Measurements from ENCODE around the gene APLP2. TPM values are rescaled to one million over a fixed set of nuclear protein-coding genes. Genes with fewer than 3 reads are reported as not detected.

APLP2 gene
- total and polyA plus RNA-seq, 3 experiments from 2014 or later, result 58.5 to 60.1 (median 58.8) TPM

DNA sequence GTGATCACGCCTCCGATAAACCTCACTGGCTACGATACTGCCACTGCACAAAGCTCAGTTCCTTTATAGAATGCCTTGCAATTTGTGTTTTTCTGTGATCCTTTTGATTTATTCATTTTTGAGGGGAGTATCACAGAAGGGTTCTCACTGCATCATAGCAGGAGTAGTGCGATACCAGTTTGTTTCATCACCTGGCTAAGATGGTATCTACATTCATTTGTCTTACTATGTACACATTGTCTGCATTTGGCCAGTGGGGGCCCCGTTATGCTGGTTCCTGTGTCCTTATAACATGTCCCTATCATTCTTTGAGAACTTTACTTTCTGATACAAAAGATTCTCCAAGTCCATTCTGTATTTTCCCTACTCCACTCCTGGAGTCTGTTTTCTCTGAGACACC, 44.6 kb downstream of the APLP2 start:
- Mint-ChIP-seq H3K27ac (no peak overlapping the region), H3K9me3 (no peaks in the 10 kb centered on the region), H3K4me1 (peaks cover 13 to 14% (median 14%) of the 10 kb centered on the region in 3 donors), H3K27me3 (no peaks in the 10 kb centered on the region), H3K36me3 (peaks cover 12 to 50% (median 29%) of the 10 kb centered on the region in 3 donors), H3K4me3 (no peak overlapping the region)
- CTCF ChIA-PET, result interaction anchor here (1.3 kb wide), 1 partner anchor 18 kb away, joined by 5 read pairs; no protein-coding TSS in a partner anchor
- no peak overlapping the region for H3K4me3 ChIP-seq (ENCODE audit: low read length)
- H3K27me3 ChIP-seq (ENCODE audit: insufficient read depth, low read length, poor library complexity, severe bottlenecking), result no peaks in the 10 kb centered on the region
- H3K36me3 ChIP-seq (ENCODE audit: insufficient read depth, low read length), result no peaks in the 10 kb centered on the region
- POLR2A ChIA-PET, result no interaction called here
- peaks cover 19% of the 10 kb centered on the region for H3K4me1 ChIP-seq (ENCODE audit: insufficient read depth, low read length)
- DNase-seq, result no peak
- H3K27ac ChIP-seq (ENCODE audit: low read depth, low read length), result no peak overlapping the region
- H3K9me3 ChIP-seq (ENCODE audit: low read length), result no peaks in the 10 kb centered on the region

DNA sequence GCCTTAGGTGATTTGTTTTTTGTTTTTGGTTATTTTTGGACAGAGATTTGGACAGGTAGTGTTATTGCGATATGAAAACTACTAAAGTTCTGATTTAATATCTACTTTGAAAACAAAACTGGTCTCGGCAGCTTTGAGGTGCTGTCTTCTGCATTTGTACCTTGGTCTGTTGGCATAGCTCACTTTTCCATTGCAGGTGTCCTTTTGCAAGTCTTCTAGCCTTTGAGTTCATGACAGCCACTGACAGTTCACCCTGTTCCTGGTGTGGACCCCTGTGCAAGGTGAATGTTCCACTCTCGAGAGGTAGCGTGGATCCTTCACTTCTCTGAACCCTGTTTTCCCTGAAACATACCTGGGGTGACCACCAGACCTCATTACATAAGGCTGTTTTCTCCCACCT, 45.0 kb downstream of the APLP2 start:
- H3K27ac ChIP-seq (ENCODE audit: low read depth, low read length), result no peak overlapping the region
- CTCF ChIA-PET, result interaction anchor here (1.2 to 1.3 kb wide), 2 partner anchors 16 to 18 kb away, joined by 3 to 5 read pairs; no protein-coding TSS in a partner anchor
- peaks cover 22% of the 10 kb centered on the region for H3K4me1 ChIP-seq (ENCODE audit: insufficient read depth, low read length)

GRCh38 chr11:130115218-130115617, 45.5 kb downstream of the APLP2 start:
- H3K4me3 ChIP-seq (ENCODE audit: low read length), result no peak overlapping the region
- CTCF ChIA-PET, result interaction anchor here (1.2 to 1.3 kb wide), 2 partner anchors 16 to 17 kb away, joined by 3 to 5 read pairs; no protein-coding TSS in a partner anchor
- H3K36me3 Mint-ChIP-seq, result peaks cover 11 to 40% (median 23%) of the 10 kb centered on the region in 3 donors
- no peak overlapping the region for H3K27ac Mint-ChIP-seq
- H3K27ac ChIP-seq (ENCODE audit: low read depth, low read length), result no peak overlapping the region
- H3K4me3 Mint-ChIP-seq, result no peak overlapping the region
- no peaks in the 10 kb centered on the region for H3K27me3 ChIP-seq (ENCODE audit: insufficient read depth, low read length, poor library complexity, severe bottlenecking)
- H3K9me3 ChIP-seq (ENCODE audit: low read length), result no peaks in the 10 kb centered on the region
- no peak for DNase-seq
- H3K4me1 ChIP-seq (ENCODE audit: insufficient read depth, low read length), result peaks cover 22% of the 10 kb centered on the region
- no peaks in the 10 kb centered on the region for H3K27me3 Mint-ChIP-seq
- H3K4me1 Mint-ChIP-seq, result peaks cover 19 to 22% (median 21%) of the 10 kb centered on the region in 3 donors
- POLR2A ChIA-PET, result no interaction called here
- no peaks in the 10 kb centered on the region for H3K36me3 ChIP-seq (ENCODE audit: insufficient read depth, low read length)
- H3K9me3 Mint-ChIP-seq, result no peaks in the 10 kb centered on the region

More for the DNA sequence above, 45.0 kb downstream of the APLP2 start:
- H3K4me3 ChIP-seq (ENCODE audit: low read length), result no peak overlapping the region
- POLR2A ChIA-PET, result no interaction called here
- H3K36me3 ChIP-seq (ENCODE audit: insufficient read depth, low read length), result no peaks in the 10 kb centered on the region
- H3K9me3 ChIP-seq (ENCODE audit: low read length), result no peaks in the 10 kb centered on the region
- peaks cover 12 to 45% (median 26%) of the 10 kb centered on the region in 3 donors for H3K36me3 Mint-ChIP-seq
- no peak overlapping the region for H3K27ac Mint-ChIP-seq
- no peak overlapping the region for H3K4me3 Mint-ChIP-seq
- H3K27me3 Mint-ChIP-seq, result no peaks in the 10 kb centered on the region
- DNase-seq, result no peak
- H3K4me1 Mint-ChIP-seq, result peaks cover 17 to 18% (median 18%) of the 10 kb centered on the region in 3 donors
- H3K9me3 Mint-ChIP-seq, result no peaks in the 10 kb centered on the region
- H3K27me3 ChIP-seq (ENCODE audit: insufficient read depth, low read length, poor library complexity, severe bottlenecking), result no peaks in the 10 kb centered on the region

DNA sequence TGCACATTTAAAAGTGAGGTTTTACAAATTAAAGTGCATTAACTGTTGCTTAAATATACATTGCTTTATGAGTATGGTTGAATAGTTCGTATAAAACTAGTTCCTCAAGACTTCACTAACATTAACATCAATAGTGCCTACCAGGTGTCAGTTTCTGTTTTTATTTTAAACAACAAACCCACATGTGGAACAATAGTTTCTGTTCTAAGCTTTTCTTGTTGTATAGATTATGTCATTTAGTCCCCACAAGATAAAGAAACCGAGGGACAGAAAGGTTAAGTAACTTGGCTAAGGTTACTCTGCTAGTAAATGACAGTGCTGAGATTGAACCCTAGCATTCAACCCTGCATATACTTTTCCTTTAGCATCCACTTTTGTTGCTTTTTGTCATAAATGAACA, 48.5 kb downstream of the APLP2 start:
- Mint-ChIP-seq H3K36me3 (peaks cover 5 to 35% (median 20%) of the 10 kb centered on the region in 3 donors), H3K9me3 (no peaks in the 10 kb centered on the region), H3K4me3 (peak overlapping the region in 2 of 7 donors; percentile 13 to 70), H3K4me1 (peaks cover 37 to 43% (median 41%) of the 10 kb centered on the region in 3 donors), H3K27ac (no peak overlapping the region), H3K27me3 (no peaks in the 10 kb centered on the region)
- Histone ChIP-seq H3K36me3 (ENCODE audit: insufficient read depth, low read length) (no peaks in the 10 kb centered on the region), H3K27me3 (ENCODE audit: insufficient read depth, low read length, poor library complexity, severe bottlenecking) (no peaks in the 10 kb centered on the region), H3K4me3 (ENCODE audit: low read length) (no peak overlapping the region), H3K4me1 (ENCODE audit: insufficient read depth, low read length) (peaks cover 27% of the 10 kb centered on the region), H3K27ac (ENCODE audit: low read depth, low read length) (no peak overlapping the region), H3K9me3 (ENCODE audit: low read length) (no peaks in the 10 kb centered on the region)
- POLR2A ChIA-PET, result no interaction called here
- DNase-seq, result no peak
- CTCF ChIA-PET, result interaction anchor here (2.2 kb wide), 1 partner anchor 12 kb away, joined by 8 read pairs; no protein-coding TSS in a partner anchor

DNA sequence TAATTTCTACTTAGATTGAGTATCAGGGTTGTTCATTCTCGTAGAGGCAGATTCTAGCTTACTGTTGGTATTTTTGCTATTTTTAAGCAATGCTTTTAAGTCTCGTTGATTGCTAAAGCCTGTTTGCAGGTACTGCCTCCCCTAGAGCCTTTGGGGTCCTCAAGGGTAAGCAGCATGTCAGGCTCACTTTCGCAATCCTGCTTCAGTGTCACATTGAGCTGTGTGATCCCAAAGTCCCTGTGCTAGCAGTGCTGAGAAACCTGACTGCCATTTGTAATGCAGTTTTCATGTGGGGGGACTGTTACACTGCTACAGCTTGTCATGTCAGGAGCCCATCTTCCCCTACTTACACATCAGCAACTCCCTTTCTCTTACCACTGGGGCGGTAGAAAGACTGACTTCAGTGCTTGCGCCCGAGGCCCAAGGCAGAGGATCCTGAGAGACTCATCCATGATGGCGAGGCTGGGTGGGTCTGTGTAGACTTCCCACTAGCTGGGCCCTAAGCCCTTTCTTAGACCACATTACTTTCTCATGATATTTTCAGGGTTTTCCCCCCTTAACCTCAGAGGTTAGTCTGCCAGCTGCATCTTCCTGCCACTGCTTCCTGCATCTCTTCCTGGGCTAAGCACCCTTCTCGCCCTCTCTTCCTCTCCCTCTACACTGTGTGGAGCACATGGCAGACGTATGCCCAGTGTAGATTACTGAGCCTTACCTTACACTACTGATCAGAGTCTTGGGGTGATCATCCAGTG, 49.1 kb downstream of the APLP2 start:
- Mint-ChIP-seq H3K4me1 (peaks cover 37 to 43% (median 41%) of the 10 kb centered on the region in 3 donors), H3K36me3 (peaks cover 9 to 36% (median 21%) of the 10 kb centered on the region in 3 donors), H3K27ac (peak overlapping the region in 5 of 8 donors; percentile 1 to 76 (median 22)), H3K4me3 (peak overlapping the region in 6 of 7 donors; percentile 13 to 85 (median 65)), H3K9me3 (no peaks in the 10 kb centered on the region), H3K27me3 (no peaks in the 10 kb centered on the region)
- H3K4me3 ChIP-seq (ENCODE audit: low read length), result peak overlapping the region; percentile 5
- H3K36me3 ChIP-seq (ENCODE audit: insufficient read depth, low read length), result no peaks in the 10 kb centered on the region
- no peaks in the 10 kb centered on the region for H3K27me3 ChIP-seq (ENCODE audit: insufficient read depth, low read length, poor library complexity, severe bottlenecking)
- CTCF ChIA-PET, result interaction anchor here (1.7 to 2.2 kb wide), 2 partner anchors 11 to 14 kb away, joined by 8 to 9 read pairs; no protein-coding TSS in a partner anchor
- H3K9me3 ChIP-seq (ENCODE audit: low read length), result no peaks in the 10 kb centered on the region
- DNase-seq, result peak in 4 of 5 donors; percentile 3 to 51 (median 24)
- H3K4me1 ChIP-seq (ENCODE audit: insufficient read depth, low read length), result peaks cover 27% of the 10 kb centered on the region
- POLR2A ChIA-PET, result interaction anchor here (0.9 kb wide), 1 partner anchor 117 kb away, joined by 3 read pairs; no protein-coding TSS in a partner anchor
- no peak overlapping the region for H3K27ac ChIP-seq (ENCODE audit: low read depth, low read length)

- Mint-ChIP-seq H3K4me1 (peaks cover 37 to 43% (median 41%) of the 10 kb centered on the region in 3 donors), H3K9me3 (no peaks in the 10 kb centered on the region), H3K4me3 (no peak overlapping the region), H3K36me3 (peaks cover 11 to 40% (median 22%) of the 10 kb centered on the region in 3 donors), H3K27ac (peak overlapping the region in 2 of 8 donors; percentile 17 to 43), H3K27me3 (no peaks in the 10 kb centered on the region)
- Histone ChIP-seq H3K27ac (ENCODE audit: low read depth, low read length) (no peak overlapping the region), H3K9me3 (ENCODE audit: low read length) (no peaks in the 10 kb centered on the region), H3K36me3 (ENCODE audit: insufficient read depth, low read length) (no peaks in the 10 kb centered on the region), H3K27me3 (ENCODE audit: insufficient read depth, low read length, poor library complexity, severe bottlenecking) (no peaks in the 10 kb centered on the region), H3K4me1 (ENCODE audit: insufficient read depth, low read length) (peaks cover 27% of the 10 kb centered on the region), H3K4me3 (ENCODE audit: low read length) (no peak overlapping the region)
- DNase-seq, result no peak
- ChIA-PET CTCF (interaction anchor here (1.7 to 2.2 kb wide), 2 partner anchors 10 to 12 kb away, joined by 8 to 9 read pairs; no protein-coding TSS in a partner anchor), POLR2A (no interaction called here)
Observed at GRCh38 chr11:130120045-130120444, 50.4 kb downstream of the APLP2 start.

- Histone ChIP-seq H3K36me3 (ENCODE audit: insufficient read depth, low read length) (no peaks in the 10 kb centered on the region), H3K27me3 (ENCODE audit: insufficient read depth, low read length, poor library complexity, severe bottlenecking) (no peaks in the 10 kb centered on the region), H3K27ac (ENCODE audit: low read depth, low read length) (no peak overlapping the region), H3K9me3 (ENCODE audit: low read length) (no peaks in the 10 kb centered on the region), H3K4me3 (ENCODE audit: low read length) (no peak overlapping the region), H3K4me1 (ENCODE audit: insufficient read depth, low read length) (peaks cover 27% of the 10 kb centered on the region)
- POLR2A ChIA-PET, result interaction anchor here (0.6 kb wide), 1 partner anchor 227 kb away, joined by 3 read pairs; no protein-coding TSS in a partner anchor
- Mint-ChIP-seq H3K27me3 (no peaks in the 10 kb centered on the region), H3K4me1 (peaks cover 37 to 43% (median 41%) of the 10 kb centered on the region in 3 donors), H3K36me3 (peaks cover 11 to 50% (median 21%) of the 10 kb centered on the region in 3 donors), H3K27ac (peak overlapping the region in 1 of 8 donors; percentile 11), H3K4me3 (no peak overlapping the region), H3K9me3 (no peaks in the 10 kb centered on the region)
- CTCF ChIA-PET, result interaction anchor here (3.3 kb wide), 1 partner anchor 11 kb away, joined by 14 read pairs; no protein-coding TSS in a partner anchor
- DNase-seq, result peak in 1 of 5 donors; percentile 25
Observed at GRCh38 chr11:130121445-130121978, 51.8 kb downstream of the APLP2 start.

Data from CD8-positive, alpha-beta memory T cell (primary cell).